Spleen (tissue), 11 donors: ENCODE measurements around the gene RGL4. TPM values are rescaled to one million over a fixed set of nuclear protein-coding genes. Genes with fewer than 3 reads are reported as not detected.
"Not testable (repeated sequence)": the region's sequence is repeated elsewhere in the genome, so short reads cannot be mapped to it uniquely, and the experiment has no call there.

Source experiments
- DNase-seq: peaks from one replicate; pipeline ENCODE4 v3.0.0-alpha.2; 2020
- H3K27ac ChIP-seq, 8 donors: fragments of 200-600 bp; sonication (generic) in 7 of 8; 1 replicate in 4 of 8; 2 replicates in 4 of 8; pipeline versions ENCODE4 v1.5.0 to v1.8.0; 2016 to 2021; ENCODE audit warnings: inconsistent platforms in 4 of 8, mild to moderate bottlenecking in 4 of 8, moderate library complexity in 1 of 8
- H3K27me3 ChIP-seq, 7 donors: fragments of 200-600 bp; sonication (generic) in 6 of 7; replicated peaks in 1 of 7; 1 replicate in 4 of 7; 2 replicates in 3 of 7; pipeline versions ENCODE4 v1.5.0 to v1.8.0; 2016 to 2021; ENCODE audit warnings: inconsistent platforms in 3 of 7, mild to moderate bottlenecking in 1 of 7
- H3K36me3 ChIP-seq, 6 donors: fragments of 200-600 bp; sonication (generic) in 5 of 6; 1 replicate in 4 of 6; 2 replicates in 2 of 6; pipeline versions ENCODE4 v1.5.0 to v1.8.0; 2016 to 2021; ENCODE audit warnings: inconsistent platforms in 2 of 6
- H3K4me1 ChIP-seq, 6 donors: fragments of 200-600 bp; sonication (generic) in 5 of 6; 1 replicate in 3 of 6; 2 replicates in 3 of 6; pipeline versions ENCODE4 v1.5.0 to v1.8.0; 2016 to 2021; ENCODE audit warnings: inconsistent platforms in 3 of 6
- H3K4me3 ChIP-seq, 8 donors: fragments of 200-600 bp; sonication (generic) in 7 of 8; 1 replicate in 4 of 8; 2 replicates in 4 of 8; pipeline versions ENCODE4 v1.5.0 to v1.8.0; 2016 to 2021; ENCODE audit warnings: inconsistent platforms in 4 of 8, mild to moderate bottlenecking in 4 of 8, moderate library complexity in 2 of 8
- H3K9me3 ChIP-seq, 8 donors: fragments of 200-600 bp; sonication (generic) in 7 of 8; 1 replicate in 4 of 8; 2 replicates in 4 of 8; pipeline versions ENCODE4 v1.5.0 to v1.8.0; 2016 to 2021; ENCODE audit warnings: inconsistent platforms in 4 of 8
- POLR2A ChIP-seq, 3 donors: fragments of 450-650 bp; IDR thresholded peaks; one replicate each; pipeline ENCODE4 v1.5.1; 2017; ENCODE audit warnings: antibody characterized with exemption in 3 of 3, mild to moderate bottlenecking in 1 of 3
- POLR2AphosphoS5 ChIP-seq, 3 donors: sonication (generic); formaldehyde crosslinking; IDR thresholded peaks; one replicate each; pipeline ENCODE4 v1.5.1; 2017; ENCODE audit warnings: antibody characterized with exemption in 3 of 3
- WGBS, 5 donors: extraction: QIAGEN DNeasy Blood & Tissue Kit in 3 of 5; methylation state at CpG; one replicate each; pipeline versions ENCODE4 v1.1.5 to v1.1.7; 2013 to 2018; 5-methylcytosine and 5-hydroxymethylcytosine counted together
- intact Hi-C: fragments of 100-400 bp; cut with DNase I; formaldehyde crosslinking; loops from one replicate; pipeline ENCODE4 v1.15.0; 2023; ENCODE audit warnings: low total_unique reads
- polyA plus RNA-seq, 3 donors: library from polyadenylated mRNA; stranded (reverse); fragments of 200-250 nt; gene quantifications; one replicate each; pipeline ENCODE4 v1.2.1, GENCODE V29; 2013
- total RNA-seq, 7 donors: library from RNA; depleted of rRNA in 3 of 7; stranded (reverse); fragments of >200 nt in 3 of 7; fragmentation: NEBNext Ultra II Directional in 4 of 7; extraction: Animal tissue kit (Norgen Biotek cat#: 25700) in 4 of 7; gene quantifications; one replicate each; pipeline versions ENCODE4 v1.1.0 to v1.2.1, GENCODE V29; 2016 to 2021
- TF ChIP-seq, protein P1 (sequence below), 11 experiments: fragments of 200-600 bp in 7 of 11; fragments of 450-650 bp in 4 of 11; sonication (generic) in 4 of 11; IDR thresholded peaks in 8 of 11; conservative IDR thresholded peaks in 3 of 11; 1 replicate in 7 of 11; 2 replicates in 4 of 11; pipeline versions ENCODE4 v1.4.0 to v1.8.0; 2016 to 2021; ENCODE audit warnings: antibody characterized with exemption in 11 of 11, inconsistent platforms in 4 of 11, mild to moderate bottlenecking in 1 of 11
- donor health status: healthy with polysubstance abuse.
- donor health status: DM: no; HTN: no; CAD: no; lungs with moderate emphysema.
- donor health status: DM: no; HTN: no; CAD: no.
- donor health status: Bipolar disorder and iron deficiency.
- donor health status: healthy.
- donor health status: DM: no; HTN: no; CAD: no.
- donor health status: DM: yes; HTN: yes; CAD: no.

RGL4 gene
- total and polyA plus RNA-seq, 10 donors = 9.6 to 46.6 (median 17.6) TPM

DNA sequence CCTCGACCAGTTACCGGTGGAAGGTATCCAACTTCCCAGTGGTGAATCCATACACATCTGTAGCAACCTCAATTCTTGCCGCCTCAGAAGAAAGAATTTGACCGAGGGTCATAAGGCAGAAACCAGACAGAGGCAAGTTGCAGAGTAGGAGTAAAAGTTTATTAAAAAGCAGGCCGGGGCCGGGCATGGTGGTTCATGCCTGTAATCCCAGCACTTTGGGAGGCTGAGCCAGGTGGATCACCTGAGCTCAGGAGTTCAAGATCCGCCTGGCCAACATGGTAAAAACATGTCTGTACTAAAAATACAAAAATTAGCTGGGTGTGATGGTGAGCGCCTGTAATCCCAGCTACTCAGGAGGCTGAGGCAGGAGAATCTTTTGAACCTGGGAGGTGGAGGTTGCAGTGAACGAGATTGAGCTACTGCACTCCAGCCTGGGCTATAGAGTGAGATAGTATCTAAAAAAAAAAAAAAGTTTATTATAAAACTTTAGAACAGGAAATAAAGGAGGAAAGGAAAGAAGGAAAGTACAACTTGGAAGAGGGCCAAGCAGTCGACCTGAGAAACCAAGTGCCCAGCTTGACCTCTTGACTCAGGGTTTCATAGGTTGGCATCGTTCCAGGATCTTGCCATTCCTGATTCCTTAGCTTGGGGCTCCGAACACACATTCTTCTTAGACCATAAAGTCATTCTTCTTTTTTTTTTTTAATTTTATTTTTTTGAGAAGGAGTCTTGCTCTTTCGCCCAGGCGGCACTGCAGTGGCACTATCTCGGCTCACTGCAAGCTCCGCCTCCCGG is 27.8 kb downstream of the RGL4 start:
- DNase-seq = no peak
- 86 to 92% (median 88%) methylated on average over 17 of the region's 17 CpGs for WGBS, 5 donors
- intact Hi-C loops = loop anchor here (5.0 kb wide), 1 partner anchor 69 kb away; the partner anchor contains the start of gene SMARCB1
- Histone ChIP-seq H3K4me1 (peaks cover 7 to 26% (median 21%) of the 10 kb centered on the region in 6 donors), H3K27ac (no peak overlapping the region), H3K9me3 (no peaks in the 10 kb centered on the region), H3K4me3 (no peak overlapping the region), H3K27me3 (no peaks in the 10 kb centered on the region), H3K36me3 (peaks cover 0 to 18% (median 15%) of the 10 kb centered on the region in 6 donors)
- no peak for TF ChIP-seq POLR2A (IDR thresholded peaks at IDR 0.05)
- no peak for TF ChIP-seq POLR2AphosphoS5 (IDR thresholded peaks at IDR 0.05)
- TF ChIP-seq, protein P1, sequence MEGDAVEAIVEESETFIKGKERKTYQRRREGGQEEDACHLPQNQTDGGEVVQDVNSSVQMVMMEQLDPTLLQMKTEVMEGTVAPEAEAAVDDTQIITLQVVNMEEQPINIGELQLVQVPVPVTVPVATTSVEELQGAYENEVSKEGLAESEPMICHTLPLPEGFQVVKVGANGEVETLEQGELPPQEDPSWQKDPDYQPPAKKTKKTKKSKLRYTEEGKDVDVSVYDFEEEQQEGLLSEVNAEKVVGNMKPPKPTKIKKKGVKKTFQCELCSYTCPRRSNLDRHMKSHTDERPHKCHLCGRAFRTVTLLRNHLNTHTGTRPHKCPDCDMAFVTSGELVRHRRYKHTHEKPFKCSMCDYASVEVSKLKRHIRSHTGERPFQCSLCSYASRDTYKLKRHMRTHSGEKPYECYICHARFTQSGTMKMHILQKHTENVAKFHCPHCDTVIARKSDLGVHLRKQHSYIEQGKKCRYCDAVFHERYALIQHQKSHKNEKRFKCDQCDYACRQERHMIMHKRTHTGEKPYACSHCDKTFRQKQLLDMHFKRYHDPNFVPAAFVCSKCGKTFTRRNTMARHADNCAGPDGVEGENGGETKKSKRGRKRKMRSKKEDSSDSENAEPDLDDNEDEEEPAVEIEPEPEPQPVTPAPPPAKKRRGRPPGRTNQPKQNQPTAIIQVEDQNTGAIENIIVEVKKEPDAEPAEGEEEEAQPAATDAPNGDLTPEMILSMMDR (IDR thresholded peaks at IDR 0.05 in 8 of 11, conservative IDR thresholded peaks at IDR 0.05 in 3 of 11) = no peak

DNA sequence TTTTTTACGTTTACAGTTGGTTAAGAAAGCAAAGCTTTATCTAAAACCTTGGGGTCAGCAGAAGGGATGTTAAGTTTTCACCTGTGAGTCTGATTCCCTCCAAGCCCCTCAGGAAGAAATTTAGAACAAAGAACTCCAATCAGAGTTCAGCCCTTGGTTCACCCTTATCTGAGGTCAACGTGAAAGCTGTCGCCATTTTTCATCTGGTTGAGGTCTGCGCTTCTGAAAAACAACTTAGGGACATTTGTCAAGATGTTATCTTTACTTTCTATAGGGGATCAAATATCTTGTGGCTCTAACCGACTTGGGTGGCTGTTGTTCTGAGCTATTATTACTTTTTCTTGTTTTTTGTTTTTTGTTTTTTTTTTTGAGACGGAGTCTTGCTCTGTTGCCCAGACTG is 30.0 kb downstream of the RGL4 start:
- 64 to 87% (median 85%) methylated on average over 6 of the region's 6 CpGs for WGBS, 5 donors
- Histone ChIP-seq H3K27ac (no peak overlapping the region), H3K27me3 (no peaks in the 10 kb centered on the region), H3K9me3 (no peaks in the 10 kb centered on the region), H3K4me3 (no peak overlapping the region), H3K36me3 (no peaks in the 10 kb centered on the region), H3K4me1 (peaks cover 6 to 16% (median 14%) of the 10 kb centered on the region in 6 donors)
- no peak for DNase-seq
- TF ChIP-seq, protein P1 (IDR thresholded peaks at IDR 0.05 in 8 of 11, conservative IDR thresholded peaks at IDR 0.05 in 3 of 11) = no peak
- TF ChIP-seq POLR2AphosphoS5 (IDR thresholded peaks at IDR 0.05) (no peak), POLR2A (IDR thresholded peaks at IDR 0.05) (no peak)
- intact Hi-C loops = no loop called here

DNA sequence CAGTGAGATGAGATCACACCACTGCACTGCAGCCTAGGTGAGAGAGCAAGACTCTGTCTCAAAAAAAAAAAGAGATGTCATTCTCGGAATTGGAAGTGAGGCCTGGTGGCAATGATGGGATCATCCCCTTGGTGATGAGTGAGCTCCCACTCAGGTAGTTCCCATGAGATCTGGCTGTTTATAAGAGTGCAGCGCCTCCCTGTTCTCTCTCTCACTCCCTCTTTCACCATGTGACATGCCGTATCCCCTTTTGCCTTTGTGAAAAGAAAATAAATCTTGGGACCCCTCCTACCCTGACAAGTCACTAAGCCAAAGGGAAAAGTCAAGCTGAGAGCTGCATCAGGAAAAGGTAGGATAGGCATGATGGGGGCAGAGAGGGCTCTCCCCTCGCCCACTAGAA is 31.3 kb downstream of the RGL4 start:
- intact Hi-C loops = no loop called here
- peaks cover 0 to 6% (median 5%) of the 10 kb centered on the region in 6 donors for H3K4me1 ChIP-seq
- H3K27me3 ChIP-seq = peaks cover 0 to 4% (median 0%) of the 10 kb centered on the region in 7 donors
- H3K9me3 ChIP-seq = no peaks in the 10 kb centered on the region
- H3K36me3 ChIP-seq = no peaks in the 10 kb centered on the region
- WGBS, 5 donors = 71 to 89% (median 86%) methylated on average over 4 of the region's 4 CpGs
- H3K4me3 ChIP-seq = no peak overlapping the region
- TF ChIP-seq, protein P1 (IDR thresholded peaks at IDR 0.05 in 8 of 11, conservative IDR thresholded peaks at IDR 0.05 in 3 of 11) = no peak
- no peak for TF ChIP-seq POLR2A (IDR thresholded peaks at IDR 0.05)
- H3K27ac ChIP-seq = no peak overlapping the region
- no peak for DNase-seq

DNA sequence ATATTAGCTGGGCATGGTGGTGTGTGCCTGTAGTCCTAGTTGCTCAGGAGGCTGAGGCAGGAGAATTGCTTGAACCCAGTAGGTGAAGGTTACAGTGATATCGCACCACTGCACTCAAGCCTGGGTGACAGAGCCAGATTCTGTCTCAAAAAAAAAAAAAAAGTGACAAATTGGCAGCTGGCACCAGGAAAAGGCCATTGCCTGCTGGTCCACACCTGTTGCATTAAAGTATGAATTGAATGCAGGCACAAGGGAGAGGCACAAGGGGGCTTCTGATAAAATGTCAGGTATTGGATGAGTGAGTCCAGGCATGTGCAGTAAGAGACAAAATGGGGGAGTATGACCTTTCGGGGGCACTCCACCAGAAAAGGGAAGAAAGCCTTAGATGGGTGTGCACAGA is 31.9 kb downstream of the RGL4 start:
- Histone ChIP-seq H3K27ac (no peak overlapping the region), H3K4me3 (no peak overlapping the region), H3K27me3 (peaks cover 0 to 4% (median 0%) of the 10 kb centered on the region in 7 donors), H3K9me3 (no peaks in the 10 kb centered on the region), H3K4me1 (peaks cover 0 to under 1% (median 0%) of the 10 kb centered on the region in 6 donors), H3K36me3 (no peaks in the 10 kb centered on the region)
- WGBS, 5 donors = 67 to 86% (median 71%) methylated on average over 2 of the region's 2 CpGs
- DNase-seq = no peak
- intact Hi-C loops = no loop called here
- TF ChIP-seq POLR2A (IDR thresholded peaks at IDR 0.05) = no peak
- TF ChIP-seq POLR2AphosphoS5 (IDR thresholded peaks at IDR 0.05) = no peak
- TF ChIP-seq, protein P1 (IDR thresholded peaks at IDR 0.05 in 8 of 11, conservative IDR thresholded peaks at IDR 0.05 in 3 of 11) = no peak

DNA sequence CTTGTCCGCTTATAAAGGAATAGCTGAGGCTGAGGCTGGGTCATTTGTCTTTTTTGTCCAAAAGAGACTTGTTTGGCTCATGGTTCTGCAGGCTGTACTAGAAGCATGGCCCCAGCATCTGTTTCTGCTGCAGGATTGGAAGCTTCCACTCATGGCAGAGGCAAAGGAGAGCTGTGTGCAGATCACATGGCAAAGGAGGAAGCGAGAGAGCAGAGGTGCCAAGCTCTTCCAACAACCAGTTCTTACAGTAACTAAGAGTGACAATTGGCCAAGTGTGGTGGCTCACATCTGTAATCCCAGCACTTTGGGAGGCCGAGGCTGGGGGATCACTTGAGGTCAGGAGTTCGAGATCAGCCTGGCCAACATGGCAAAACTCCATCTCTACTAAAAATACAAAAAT is 37.3 kb downstream of the RGL4 start:
- H3K36me3 ChIP-seq, intact Hi-C loops, H3K4me1 ChIP-seq, H3K27ac ChIP-seq, H3K9me3 ChIP-seq, H3K27me3 ChIP-seq, H3K4me3 ChIP-seq: not testable (repeated sequence)
- peak; percentile 32 for DNase-seq
- WGBS, 5 donors = 66 to 84% (median 79%) methylated on average over 4 of the region's 4 CpGs
